H9 (cell line): ENCODE results near the gene DCPS. TPM values are rescaled to one million over a fixed set of nuclear protein-coding genes. Genes with fewer than 3 reads are reported as not detected.

Experiments used
- DNase-seq: peaks from one replicate; pipeline ENCODE4 v3.0.0-alpha.2; 2017
- H2AFZ ChIP-seq: one replicate; pipeline ENCODE4 v1.6.1; 2013; ENCODE audit warnings: mild to moderate bottlenecking, low read length, control low read depth, moderate library complexity
- H2AK5ac ChIP-seq: 2 replicates; pipeline ENCODE4 v1.6.1; 2013; ENCODE audit warnings: low read length, control low read depth, mixed read lengths; ENCODE audit not compliant: insufficient read length
- H2BK120ac ChIP-seq: one replicate; pipeline ENCODE4 v1.6.1; 2013; ENCODE audit warnings: low read depth, mild to moderate bottlenecking, low read length, control low read depth, inconsistent platforms; ENCODE audit not compliant: poor library complexity, severe bottlenecking
- H2BK12ac ChIP-seq: 2 replicates; pipeline ENCODE4 v1.6.1; 2013; ENCODE audit warnings: low read length, control low read depth, mixed read lengths, low read depth; ENCODE audit not compliant: insufficient read length
- H2BK15ac ChIP-seq: 2 replicates; pipeline ENCODE4 v1.6.1; 2013; ENCODE audit warnings: low read depth, low read length, control low read depth
- H2BK20ac ChIP-seq: one replicate; pipeline ENCODE4 v1.6.1; 2013; ENCODE audit warnings: low read depth, mild to moderate bottlenecking, low read length, control low read depth, inconsistent platforms; ENCODE audit not compliant: poor library complexity, severe bottlenecking
- H2BK5ac ChIP-seq: 2 replicates; pipeline ENCODE4 v1.6.1; 2013; ENCODE audit warnings: low read length, control low read depth, mixed read lengths; ENCODE audit not compliant: insufficient read length
- H3K14ac ChIP-seq: 2 replicates; pipeline ENCODE4 v1.6.1; 2013; ENCODE audit warnings: low read length, control low read depth; ENCODE audit not compliant: insufficient read depth
- H3K18ac ChIP-seq: 2 replicates; pipeline ENCODE4 v1.6.1; 2013; ENCODE audit warnings: low read depth, mild to moderate bottlenecking, mixed read lengths, low read length, control low read depth; ENCODE audit not compliant: insufficient read length
- H3K23ac ChIP-seq: 2 replicates; pipeline ENCODE4 v1.6.1; 2013; ENCODE audit warnings: low read length, control low read depth, mixed read lengths, low read depth; ENCODE audit not compliant: insufficient read length
- H3K23me2 ChIP-seq: 2 replicates; pipeline ENCODE4 v1.6.1; 2013; ENCODE audit warnings: low read depth, mild to moderate bottlenecking, mixed read lengths, low read length, control low read depth; ENCODE audit not compliant: insufficient read length, poor library complexity, severe bottlenecking
- H3K27ac ChIP-seq: 2 replicates; pipeline ENCODE4 v1.5.1; 2013; ENCODE audit warnings: low read length, control low read depth, mixed read lengths, low read depth; ENCODE audit not compliant: insufficient read length
- H3K27me3 ChIP-seq: 2 replicates; pipeline ENCODE4 v1.6.1; 2013; ENCODE audit warnings: low read length, control low read depth, inconsistent platforms; ENCODE audit not compliant: insufficient read depth
- H3K4ac ChIP-seq: 2 replicates; pipeline ENCODE4 v1.6.1; 2013; ENCODE audit warnings: low read depth, mild to moderate bottlenecking, control low read depth, inconsistent platforms, low read length, moderate library complexity
- H3K4me1 ChIP-seq: 2 replicates; pipeline ENCODE4 v1.6.1; 2013; ENCODE audit warnings: low read length, control low read depth, inconsistent platforms; ENCODE audit not compliant: insufficient read depth
- H3K4me2 ChIP-seq: 2 replicates; pipeline ENCODE4 v1.6.1; 2013; ENCODE audit warnings: low read length, control low read depth, mixed read lengths; ENCODE audit not compliant: insufficient read length, insufficient read depth
- H3K56ac ChIP-seq: 2 replicates; pipeline ENCODE4 v1.6.1; 2013; ENCODE audit warnings: low read depth, mild to moderate bottlenecking, mixed read lengths, low read length, control low read depth; ENCODE audit not compliant: insufficient read length
- H3K79me1 ChIP-seq: 2 replicates; pipeline ENCODE4 v1.6.1; 2013; ENCODE audit warnings: low read depth, mild to moderate bottlenecking, moderate library complexity, low read length, control low read depth, inconsistent platforms; ENCODE audit not compliant: insufficient read depth, poor library complexity, severe bottlenecking
- H3K79me2 ChIP-seq: 2 replicates; pipeline ENCODE4 v1.6.1; 2013; ENCODE audit warnings: low read length, control low read depth, inconsistent platforms; ENCODE audit not compliant: insufficient read depth
- H3K9ac ChIP-seq: 2 replicates; pipeline ENCODE4 v1.6.1; 2013; ENCODE audit warnings: low read length, control low read depth, mixed read lengths; ENCODE audit not compliant: insufficient read length; ENCODE audit errors: extremely low read depth
- H3K9me3 ChIP-seq: one replicate; pipeline ENCODE4 v1.6.1; 2013; ENCODE audit warnings: low read depth, low read length, inconsistent platforms; ENCODE audit not compliant: control insufficient read depth
- H3T11ph ChIP-seq: one replicate; pipeline ENCODE4 v1.6.1; 2013; ENCODE audit warnings: mild to moderate bottlenecking, low read length, control low read depth, inconsistent platforms
- H4K20me1 ChIP-seq: one replicate; pipeline ENCODE4 v1.6.1; 2013; ENCODE audit not compliant: control insufficient read depth, insufficient read length, insufficient read depth
- H4K5ac ChIP-seq: 2 replicates; pipeline ENCODE4 v1.6.1; 2013; ENCODE audit warnings: low read depth, mild to moderate bottlenecking, mixed read lengths, low read length, control low read depth; ENCODE audit not compliant: insufficient read length
- H4K8ac ChIP-seq: replicated peaks from 2 replicates; pipeline ENCODE4 v1.6.1; 2013; ENCODE audit warnings: low read length, control low read depth, mixed read lengths, low read depth; ENCODE audit not compliant: insufficient read length
- H4K91ac ChIP-seq: 2 replicates; pipeline ENCODE4 v1.6.1; 2013; ENCODE audit warnings: low read depth, mild to moderate bottlenecking, moderate library complexity, mixed read lengths, low read length, control low read depth; ENCODE audit not compliant: insufficient read length
- H3K27ac Mint-ChIP-seq, 3 experiments: 2 replicates in 2 of 3; 3 replicates in 1 of 3; pipeline ENCODE4 v1.8.0; 2020 to 2021; ENCODE audit warnings: mixed read lengths in 3 of 3, mild to moderate bottlenecking in 1 of 3, moderate library complexity in 1 of 3
- H3K27me3 Mint-ChIP-seq: 2 replicates; pipeline ENCODE4 v1.8.0; 2021; ENCODE audit warnings: low read depth, mild to moderate bottlenecking, moderate library complexity, mixed read lengths
- H3K36me3 Mint-ChIP-seq, 3 experiments: 2 replicates in 2 of 3; 3 replicates in 1 of 3; pipeline ENCODE4 v1.8.0; 2020 to 2021; ENCODE audit warnings: low read depth in 3 of 3, mixed read lengths in 3 of 3; ENCODE audit not compliant: insufficient read depth in 1 of 3
- H3K4me1 Mint-ChIP-seq, 2 experiments: 2 replicates each; pipeline ENCODE4 v1.8.0; 2020; ENCODE audit warnings: mixed read lengths in 2 of 2
- H3K4me3 Mint-ChIP-seq, 2 experiments: 2 replicates in 1 of 2; 3 replicates in 1 of 2; pipeline ENCODE4 v1.8.0; 2020 to 2021; ENCODE audit warnings: mild to moderate bottlenecking in 2 of 2, mixed read lengths in 2 of 2, moderate library complexity in 1 of 2
- H3K9me3 Mint-ChIP-seq, 2 experiments: 2 replicates in 1 of 2; 3 replicates in 1 of 2; pipeline ENCODE4 v1.8.0; 2020; ENCODE audit warnings: mild to moderate bottlenecking in 2 of 2, mixed read lengths in 2 of 2, moderate library complexity in 1 of 2
- WGBS: extraction: QIAGEN DNeasy Blood & Tissue Kit; methylation state at CpG from one replicate; pipeline ENCODE4 v1.1.7; 2013; ENCODE audit warnings: missing lambda C conversion rate, low lambda C conversion rate, mixed read lengths; ENCODE audit not compliant: insufficient read length; ENCODE audit errors: extremely low coverage; 5-methylcytosine and 5-hydroxymethylcytosine counted together
- total RNA-seq: library from RNA; stranded (reverse); gene quantifications from 2 replicates; pipeline ENCODE4 v1.2.1, GENCODE V29; 2021
- TF ChIP-seq, protein P1 (sequence below): fragments of 200-600 bp; sonication (generic); conservative IDR thresholded peaks from 3 replicates; pipeline ENCODE4 v1.8.0; 2021; ENCODE audit warnings: antibody characterized with exemption, mild to moderate bottlenecking

The DCPS gene
- total RNA-seq, 1 experiment from 2014 or later, result 27.7 TPM

DNA sequence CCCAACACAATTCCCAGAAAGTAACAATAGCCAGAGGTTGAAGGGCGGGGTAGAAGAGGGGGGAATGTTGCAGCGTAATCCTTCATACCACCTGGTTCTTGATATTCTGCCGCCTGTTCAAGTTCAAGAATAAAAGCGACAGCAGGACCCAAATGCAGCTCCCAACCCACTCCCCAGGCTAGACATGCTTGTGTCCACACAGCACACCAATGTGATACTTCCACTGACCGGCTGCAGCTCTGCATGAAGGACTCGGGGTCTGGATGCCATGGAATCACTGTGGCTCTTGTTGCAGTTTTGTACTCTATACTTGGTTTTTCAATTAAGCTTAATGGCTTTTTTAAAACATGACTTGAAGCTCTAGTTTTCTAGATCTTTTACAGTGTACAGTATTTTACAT is 41.6 kb upstream of the DCPS start:
- H3K27me3 Mint-ChIP-seq, result peaks cover 2% of the 10 kb centered on the region; the same call in 1 of the 2 replicates
- H3K23me2 ChIP-seq, result no peaks in the 10 kb centered on the region
- no peaks in the 10 kb centered on the region for H3K4me1 ChIP-seq
- H4K91ac ChIP-seq, result no peak overlapping the region
- WGBS, result no CpG with 5 or more reads among the region's 6 CpGs
- no peak overlapping the region for H2BK20ac ChIP-seq
- no peaks in the 10 kb centered on the region for H3K9me3 Mint-ChIP-seq
- no peak overlapping the region for H4K8ac ChIP-seq
- H2BK120ac ChIP-seq, result no peak overlapping the region
- H3K4me1 Mint-ChIP-seq, result no peaks in the 10 kb centered on the region
- no peak overlapping the region for H3K18ac ChIP-seq
- TF ChIP-seq, protein P1, sequence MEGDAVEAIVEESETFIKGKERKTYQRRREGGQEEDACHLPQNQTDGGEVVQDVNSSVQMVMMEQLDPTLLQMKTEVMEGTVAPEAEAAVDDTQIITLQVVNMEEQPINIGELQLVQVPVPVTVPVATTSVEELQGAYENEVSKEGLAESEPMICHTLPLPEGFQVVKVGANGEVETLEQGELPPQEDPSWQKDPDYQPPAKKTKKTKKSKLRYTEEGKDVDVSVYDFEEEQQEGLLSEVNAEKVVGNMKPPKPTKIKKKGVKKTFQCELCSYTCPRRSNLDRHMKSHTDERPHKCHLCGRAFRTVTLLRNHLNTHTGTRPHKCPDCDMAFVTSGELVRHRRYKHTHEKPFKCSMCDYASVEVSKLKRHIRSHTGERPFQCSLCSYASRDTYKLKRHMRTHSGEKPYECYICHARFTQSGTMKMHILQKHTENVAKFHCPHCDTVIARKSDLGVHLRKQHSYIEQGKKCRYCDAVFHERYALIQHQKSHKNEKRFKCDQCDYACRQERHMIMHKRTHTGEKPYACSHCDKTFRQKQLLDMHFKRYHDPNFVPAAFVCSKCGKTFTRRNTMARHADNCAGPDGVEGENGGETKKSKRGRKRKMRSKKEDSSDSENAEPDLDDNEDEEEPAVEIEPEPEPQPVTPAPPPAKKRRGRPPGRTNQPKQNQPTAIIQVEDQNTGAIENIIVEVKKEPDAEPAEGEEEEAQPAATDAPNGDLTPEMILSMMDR, result no peak
- H2BK5ac ChIP-seq, result no peak overlapping the region
- no peak overlapping the region for H3K4ac ChIP-seq
- no peak overlapping the region for H3K4me3 Mint-ChIP-seq
- H2AK5ac ChIP-seq, result no peak overlapping the region
- H2AFZ ChIP-seq, result no peak overlapping the region
- H2BK12ac ChIP-seq, result no peak overlapping the region
- H3K56ac ChIP-seq, result no peak overlapping the region
- no peak overlapping the region for H4K5ac ChIP-seq
- no peak overlapping the region for H3K27ac Mint-ChIP-seq
- peaks cover 39 to 80% (median 65%) of the 10 kb centered on the region in 3 experiments for H3K36me3 Mint-ChIP-seq
- no peak overlapping the region for H3T11ph ChIP-seq
- H3K9me3 ChIP-seq, result no peaks in the 10 kb centered on the region
- H3K79me2 ChIP-seq, result no peaks in the 10 kb centered on the region
- H3K4me2 ChIP-seq, result no peak overlapping the region
- H3K27me3 ChIP-seq, result no peaks in the 10 kb centered on the region
- no peaks in the 10 kb centered on the region for H4K20me1 ChIP-seq
- no peak overlapping the region for H3K9ac ChIP-seq
- H3K27ac ChIP-seq, result no peak overlapping the region
- H3K23ac ChIP-seq, result no peak overlapping the region
- DNase-seq, result no peak
- H3K79me1 ChIP-seq, result no peaks in the 10 kb centered on the region
- H3K14ac ChIP-seq, result no peak overlapping the region
- H2BK15ac ChIP-seq, result no peak overlapping the region
